ENCODE data around the gene TRAPPC2B.

Gene TRAPPC2B

DNA sequence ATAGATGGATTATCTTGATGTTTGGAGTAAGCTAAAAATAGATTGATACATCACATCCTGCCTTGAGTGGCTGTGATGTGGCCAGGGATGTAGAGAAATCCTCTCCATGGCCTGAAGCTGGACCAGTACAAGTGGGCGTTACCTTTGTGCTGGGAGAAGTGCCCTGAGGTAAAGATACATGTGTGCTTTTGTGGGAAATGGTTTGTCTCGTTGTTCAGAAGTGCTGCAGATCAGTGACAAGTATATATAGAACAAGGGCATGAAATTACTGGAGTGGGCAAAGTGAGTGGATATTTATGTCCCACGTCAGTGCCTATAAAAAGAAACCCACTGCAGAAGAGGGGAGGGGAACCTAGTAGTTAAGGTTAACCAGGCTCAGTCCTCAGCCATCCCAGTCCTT is 24.5 kb upstream of the TRAPPC2B start:
- Histone ChIP-seq H3K4me1 (ENCODE audit: control insufficient read depth, insufficient read depth, low read length, unreplicated experiment) (no peaks in the 10 kb centered on the region), H2AFZ (ENCODE audit: low read length, unreplicated experiment) (no peak overlapping the region), H3K79me2 (ENCODE audit: control insufficient read depth, insufficient read depth, low read length, unreplicated experiment) (no peaks in the 10 kb centered on the region), H3K27me3 (ENCODE audit: insufficient read depth, low read length) (no peaks in the 10 kb centered on the region), H3K4me3 (ENCODE audit: low read depth, low read length) (no peak overlapping the region), H3K36me3 (ENCODE audit: insufficient read depth, low read length) (no peaks in the 10 kb centered on the region), H3K27ac (ENCODE audit: low read depth, low read length) (no peak overlapping the region)

DNA sequence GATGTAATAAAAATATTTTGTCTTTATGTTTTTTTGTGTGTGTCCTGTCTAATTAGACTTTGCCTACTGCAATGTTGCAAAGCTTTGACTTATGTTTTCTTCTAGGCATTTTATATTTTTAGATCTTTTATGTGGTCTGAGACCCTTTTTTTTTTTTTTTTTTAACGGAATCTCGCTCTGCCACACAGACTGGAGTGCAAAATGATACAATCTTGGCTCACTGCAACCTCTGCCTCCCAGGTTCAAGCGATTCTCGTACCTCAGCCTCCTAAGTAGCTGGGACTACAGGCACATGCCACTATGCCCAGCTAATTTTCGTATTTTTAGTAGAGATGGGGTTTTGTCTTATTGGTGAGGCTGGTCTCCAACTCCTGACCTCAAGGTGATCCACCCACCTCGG is 20.8 kb upstream of the TRAPPC2B start:
- Histone ChIP-seq H3K27ac (ENCODE audit: low read depth, low read length) (no peak overlapping the region), H3K4me3 (ENCODE audit: low read depth, low read length) (no peak overlapping the region), H3K79me2 (ENCODE audit: control insufficient read depth, insufficient read depth, low read length, unreplicated experiment) (no peaks in the 10 kb centered on the region), H3K36me3 (ENCODE audit: insufficient read depth, low read length) (no peaks in the 10 kb centered on the region), H3K27me3 (ENCODE audit: insufficient read depth, low read length) (no peaks in the 10 kb centered on the region), H2AFZ (ENCODE audit: low read length, unreplicated experiment) (no peak overlapping the region), H3K4me1 (ENCODE audit: control insufficient read depth, insufficient read depth, low read length, unreplicated experiment) (no peaks in the 10 kb centered on the region)

DNA sequence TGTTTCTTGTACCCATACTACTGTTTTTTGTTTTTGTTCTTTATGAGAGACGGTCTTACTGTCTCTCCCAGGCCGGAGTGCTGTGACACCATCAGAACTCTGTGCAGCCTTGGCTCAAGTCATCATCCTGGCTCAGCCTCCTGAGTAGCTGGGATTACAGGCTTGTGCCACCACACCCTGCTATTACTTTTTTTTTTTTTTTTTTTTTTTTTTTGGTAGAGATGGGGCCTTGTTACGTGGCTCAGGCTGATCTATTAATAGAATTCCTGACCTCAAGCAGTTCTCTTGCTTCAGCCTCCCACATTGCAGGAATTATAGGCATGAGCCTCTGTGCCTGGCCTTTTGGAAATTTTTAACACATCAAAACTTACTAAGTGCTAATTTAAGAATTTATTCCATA is 15.2 kb upstream of the TRAPPC2B start:
- Histone ChIP-seq H3K36me3 (ENCODE audit: insufficient read depth, low read length) (no peaks in the 10 kb centered on the region), H3K4me1 (ENCODE audit: control insufficient read depth, insufficient read depth, low read length, unreplicated experiment) (peaks cover 6% of the 10 kb centered on the region), H3K27me3 (ENCODE audit: insufficient read depth, low read length) (no peaks in the 10 kb centered on the region), H3K4me3 (ENCODE audit: low read depth, low read length) (no peak overlapping the region), H2AFZ (ENCODE audit: low read length, unreplicated experiment) (no peak overlapping the region), H3K27ac (ENCODE audit: low read depth, low read length) (no peak overlapping the region), H3K79me2 (ENCODE audit: control insufficient read depth, insufficient read depth, low read length, unreplicated experiment) (peaks cover 20% of the 10 kb centered on the region)

DNA sequence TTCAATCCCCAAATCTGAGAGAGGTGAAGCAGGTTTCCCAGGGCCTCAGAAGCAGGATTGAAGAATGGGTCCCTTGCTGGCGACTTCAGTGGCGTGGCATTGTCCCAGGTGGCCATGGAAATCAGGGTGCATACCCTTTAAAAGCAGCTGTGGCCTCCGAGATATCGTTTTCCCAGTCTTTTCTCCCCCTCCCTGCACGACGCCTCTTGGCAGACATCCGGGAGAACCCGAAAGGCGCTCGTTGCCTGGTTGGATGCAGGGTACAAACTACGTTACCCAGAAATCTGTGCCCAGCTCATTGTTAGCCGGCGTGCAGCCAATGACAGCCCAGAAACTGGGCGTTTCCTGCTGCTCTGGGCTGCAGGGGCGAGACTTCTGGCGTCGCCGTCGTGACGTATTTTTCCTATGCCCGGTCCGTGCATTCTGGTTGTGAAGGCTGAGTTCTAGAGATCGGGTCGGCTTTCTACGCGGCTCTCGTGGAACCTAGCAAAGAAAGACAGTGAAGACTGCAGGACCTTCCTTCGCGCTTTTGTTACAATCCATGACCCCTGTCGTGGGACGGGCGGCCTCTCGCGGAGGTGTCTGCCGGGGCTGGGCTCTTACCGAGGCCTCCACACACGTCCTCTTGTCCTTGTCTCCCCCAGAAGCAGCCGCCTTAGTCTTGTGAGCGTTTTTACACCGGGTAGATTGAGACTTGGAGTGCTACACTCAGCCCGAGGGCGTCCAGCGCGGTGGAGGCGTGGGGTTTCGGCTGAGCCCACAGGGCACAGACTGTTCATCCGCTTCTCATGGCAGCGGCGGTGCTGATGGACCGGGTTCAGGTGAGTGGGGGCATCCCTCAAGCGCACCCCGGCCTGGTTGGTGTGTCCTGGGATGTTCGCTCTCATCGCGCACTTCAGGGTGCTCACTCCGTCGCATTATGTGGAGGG is 12.2 kb upstream of the TRAPPC2B start, which contains the start of gene ZNF304:
ZNF304 (plus strand) TSS at position 395 of the 929 bp plus-strand sequence; CDS start at position 789, 394 bp downstream.
- no peak within 1 kb of the TSS for H3K27ac ChIP-seq (ENCODE audit: low read depth, low read length)
- peaks cover 31% of the 10 kb centered on the region for H3K79me2 ChIP-seq (ENCODE audit: control insufficient read depth, insufficient read depth, low read length, unreplicated experiment)
- peak within 1 kb of the TSS; percentile 72 for H2AFZ ChIP-seq (ENCODE audit: low read length, unreplicated experiment)
- H3K27me3 ChIP-seq (ENCODE audit: insufficient read depth, low read length): no peaks in the 10 kb centered on the region
- H3K36me3 ChIP-seq (ENCODE audit: insufficient read depth, low read length): peaks cover 14% of the 10 kb centered on the region
- H3K4me1 ChIP-seq (ENCODE audit: control insufficient read depth, insufficient read depth, low read length, unreplicated experiment): peaks cover 6% of the 10 kb centered on the region
- H3K4me3 ChIP-seq (ENCODE audit: low read depth, low read length): peak within 1 kb of the TSS; percentile 90

- Histone ChIP-seq H3K4me1 (ENCODE audit: control insufficient read depth, insufficient read depth, low read length, unreplicated experiment) (peaks cover 6% of the 10 kb centered on the region), H3K4me3 (ENCODE audit: low read depth, low read length) (peak overlapping the region; percentile 90), H2AFZ (ENCODE audit: low read length, unreplicated experiment) (no peak overlapping the region), H3K27me3 (ENCODE audit: insufficient read depth, low read length) (no peaks in the 10 kb centered on the region), H3K79me2 (ENCODE audit: control insufficient read depth, insufficient read depth, low read length, unreplicated experiment) (peaks cover 31% of the 10 kb centered on the region), H3K27ac (ENCODE audit: low read depth, low read length) (no peak overlapping the region), H3K36me3 (ENCODE audit: insufficient read depth, low read length) (peaks cover 21% of the 10 kb centered on the region)
Observed at GRCh38 chr19:57351867-57352266, 11.5 kb upstream of the TRAPPC2B start.

GRCh38 chr19:57355916-57356315 is 7.4 kb upstream of the TRAPPC2B start:
- Histone ChIP-seq H3K79me2 (ENCODE audit: control insufficient read depth, insufficient read depth, low read length, unreplicated experiment) (peaks cover 31% of the 10 kb centered on the region), H2AFZ (ENCODE audit: low read length, unreplicated experiment) (no peak overlapping the region), H3K4me3 (ENCODE audit: low read depth, low read length) (no peak overlapping the region), H3K27ac (ENCODE audit: low read depth, low read length) (no peak overlapping the region), H3K36me3 (ENCODE audit: insufficient read depth, low read length) (peaks cover 37% of the 10 kb centered on the region), H3K4me1 (ENCODE audit: control insufficient read depth, insufficient read depth, low read length, unreplicated experiment) (peaks cover 6% of the 10 kb centered on the region), H3K27me3 (ENCODE audit: insufficient read depth, low read length) (no peaks in the 10 kb centered on the region)

- no peaks in the 10 kb centered on the region for H3K27me3 ChIP-seq (ENCODE audit: insufficient read depth, low read length)
- peaks cover 37% of the 10 kb centered on the region for H3K36me3 ChIP-seq (ENCODE audit: insufficient read depth, low read length)
- no peak overlapping the region for H3K4me3 ChIP-seq (ENCODE audit: low read depth, low read length)
- peaks cover 18% of the 10 kb centered on the region for H3K79me2 ChIP-seq (ENCODE audit: control insufficient read depth, insufficient read depth, low read length, unreplicated experiment)
- H2AFZ ChIP-seq (ENCODE audit: low read length, unreplicated experiment): no peak overlapping the region
- no peak overlapping the region for H3K27ac ChIP-seq (ENCODE audit: low read depth, low read length)
- H3K4me1 ChIP-seq (ENCODE audit: control insufficient read depth, insufficient read depth, low read length, unreplicated experiment): peaks cover 2% of the 10 kb centered on the region
Observed at GRCh38 chr19:57357406-57357805, 5.9 kb upstream of the TRAPPC2B start.

GRCh38 chr19:57359300-57359699 is 4.1 kb upstream of the TRAPPC2B start:
- Histone ChIP-seq H3K4me1 (ENCODE audit: control insufficient read depth, insufficient read depth, low read length, unreplicated experiment) (peaks cover 3% of the 10 kb centered on the region), H3K27me3 (ENCODE audit: insufficient read depth, low read length) (no peaks in the 10 kb centered on the region), H3K4me3 (ENCODE audit: low read depth, low read length) (no peak overlapping the region), H3K27ac (ENCODE audit: low read depth, low read length) (no peak overlapping the region), H3K79me2 (ENCODE audit: control insufficient read depth, insufficient read depth, low read length, unreplicated experiment) (peaks cover 5% of the 10 kb centered on the region), H3K36me3 (ENCODE audit: insufficient read depth, low read length) (peaks cover 37% of the 10 kb centered on the region), H2AFZ (ENCODE audit: low read length, unreplicated experiment) (no peak overlapping the region)

- peak overlapping the region; percentile 64 for H2AFZ ChIP-seq (ENCODE audit: low read length, unreplicated experiment)
- H3K79me2 ChIP-seq (ENCODE audit: control insufficient read depth, insufficient read depth, low read length, unreplicated experiment): peaks cover 9% of the 10 kb centered on the region
- H3K36me3 ChIP-seq (ENCODE audit: insufficient read depth, low read length): peaks cover 10% of the 10 kb centered on the region
- peak overlapping the region; percentile 89 for H3K4me3 ChIP-seq (ENCODE audit: low read depth, low read length)
- no peaks in the 10 kb centered on the region for H3K27me3 ChIP-seq (ENCODE audit: insufficient read depth, low read length)
- peaks cover 4% of the 10 kb centered on the region for H3K4me1 ChIP-seq (ENCODE audit: control insufficient read depth, insufficient read depth, low read length, unreplicated experiment)
- peak overlapping the region; percentile 79 for H3K27ac ChIP-seq (ENCODE audit: low read depth, low read length)
Observed at GRCh38 chr19:57362419-57362818, 932 bp upstream of the TRAPPC2B start.

DNA sequence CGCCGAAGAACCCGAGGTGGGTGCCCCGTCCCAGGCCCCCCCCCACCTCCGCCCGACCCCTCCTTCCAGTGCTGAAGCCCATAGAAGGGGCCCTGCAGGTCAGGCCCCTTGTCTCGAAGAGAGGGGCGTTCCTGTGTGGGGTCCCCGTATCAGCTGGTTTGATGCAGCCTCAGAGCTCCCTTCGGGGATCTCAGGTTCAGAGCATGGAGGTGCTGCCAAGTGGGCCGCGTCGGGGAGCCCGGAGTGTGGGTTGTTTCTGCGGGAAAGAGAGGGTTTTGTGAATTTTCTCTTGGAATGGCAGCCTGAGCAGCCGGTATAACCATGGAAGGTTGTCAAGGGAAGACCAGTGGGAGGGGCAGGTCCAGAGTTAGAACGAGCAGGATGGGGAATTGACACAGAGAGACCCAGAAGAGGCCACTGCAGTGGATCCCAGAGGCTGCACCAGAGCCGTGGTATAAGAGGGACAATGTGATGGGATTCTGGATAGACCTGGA is 384 bp downstream of the TRAPPC2B start:
- H2AFZ ChIP-seq (ENCODE audit: low read length, unreplicated experiment): peak overlapping the region; percentile 75
- peaks cover 9% of the 10 kb centered on the region for H3K79me2 ChIP-seq (ENCODE audit: control insufficient read depth, insufficient read depth, low read length, unreplicated experiment)
- peak overlapping the region; percentile 72 for H3K27ac ChIP-seq (ENCODE audit: low read depth, low read length)
- peaks cover 5% of the 10 kb centered on the region; the same call in 1 of the 2 replicates for H3K36me3 ChIP-seq (ENCODE audit: insufficient read depth, low read length)
- peaks cover 4% of the 10 kb centered on the region for H3K4me1 ChIP-seq (ENCODE audit: control insufficient read depth, insufficient read depth, low read length, unreplicated experiment)
- no peaks in the 10 kb centered on the region for H3K27me3 ChIP-seq (ENCODE audit: insufficient read depth, low read length)
- H3K4me3 ChIP-seq (ENCODE audit: low read depth, low read length): peak overlapping the region; percentile 89

- Histone ChIP-seq H3K27me3 (ENCODE audit: insufficient read depth, low read length) (no peaks in the 10 kb centered on the region), H3K79me2 (ENCODE audit: control insufficient read depth, insufficient read depth, low read length, unreplicated experiment) (peaks cover 9% of the 10 kb centered on the region), H3K27ac (ENCODE audit: low read depth, low read length) (no peak overlapping the region), H3K36me3 (ENCODE audit: insufficient read depth, low read length) (no peaks in the 10 kb centered on the region), H3K4me3 (ENCODE audit: low read depth, low read length) (no peak overlapping the region), H3K4me1 (ENCODE audit: control insufficient read depth, insufficient read depth, low read length, unreplicated experiment) (peaks cover 4% of the 10 kb centered on the region), H2AFZ (ENCODE audit: low read length, unreplicated experiment) (no peak overlapping the region)
Observed at GRCh38 chr19:57366776-57367175, 3.4 kb downstream of the TRAPPC2B start.
